GM06990 (cell line): ENCODE results near the gene NUP214.
"Not testable (repeated sequence)": the region's sequence is repeated elsewhere in the genome, so short reads cannot be mapped to it uniquely, and the experiment has no call there.

Source experiments
- DNase-seq: peaks from one replicate; pipeline ENCODE4 v3.0.0-alpha.2; 2011; ENCODE audit not compliant: insufficient read length; ENCODE audit errors: extremely low read depth
- H3K27me3 ChIP-seq: replicated peaks from 2 replicates; pipeline ENCODE4 v1.6.0; 2011; ENCODE audit warnings: low read length; ENCODE audit not compliant: control insufficient read depth, insufficient read depth
- H3K36me3 ChIP-seq: 2 replicates; pipeline ENCODE4 v1.5.1; 2011; ENCODE audit warnings: low read length; ENCODE audit not compliant: control insufficient read depth, insufficient read depth
- H3K4me3 ChIP-seq: replicated peaks from 2 replicates; pipeline ENCODE4 v1.5.1; 2011; ENCODE audit warnings: low read depth, mild to moderate bottlenecking, control low read depth, low read length
- CTCF ChIP-seq: IDR thresholded peaks from 2 replicates; pipeline ENCODE4 v1.5.1; 2011; ENCODE audit warnings: low read length, control low read depth, mild to moderate bottlenecking, inconsistent platforms; ENCODE audit not compliant: insufficient read depth, poor library complexity, severe bottlenecking

The NUP214 gene

GRCh38 chr9:131198041-131198715 is 72.8 kb downstream of the NUP214 start:
- Histone ChIP-seq H3K4me3 (no peak overlapping the region), H3K27me3 (no peaks in the 10 kb centered on the region), H3K36me3 (peaks cover 22% of the 10 kb centered on the region)
- no peak for DNase-seq
- no peak for TF ChIP-seq CTCF

GRCh38 chr9:131201856-131202255 is 76.5 kb downstream of the NUP214 start:
- peaks cover 20% of the 10 kb centered on the region for H3K36me3 ChIP-seq
- DNase-seq, result no peak
- TF ChIP-seq CTCF, result no peak
- H3K4me3 ChIP-seq, result no peak overlapping the region
- no peaks in the 10 kb centered on the region for H3K27me3 ChIP-seq

GRCh38 chr9:131203431-131204218 is 78.2 kb downstream of the NUP214 start:
- no peak for DNase-seq
- TF ChIP-seq CTCF, result peak; percentile 50
- Histone ChIP-seq H3K36me3 (peaks cover 9% of the 10 kb centered on the region), H3K27me3 (no peaks in the 10 kb centered on the region), H3K4me3 (no peak overlapping the region)

GRCh38 chr9:131204285-131204684 is 78.9 kb downstream of the NUP214 start:
- Histone ChIP-seq H3K4me3 (no peak overlapping the region), H3K36me3 (peaks cover 7% of the 10 kb centered on the region), H3K27me3 (no peaks in the 10 kb centered on the region)
- DNase-seq, result no peak
- TF ChIP-seq CTCF, result no peak

- H3K4me3 ChIP-seq, result no peak overlapping the region
- DNase-seq, result no peak
These were observed 81.1 kb downstream of the NUP214 start for GRCh38 chr9:131206495-131206894.

GRCh38 chr9:131211920-131212319 is 86.5 kb downstream of the NUP214 start:
- H3K27me3 ChIP-seq, DNase-seq, H3K36me3 ChIP-seq, H3K4me3 ChIP-seq: not testable (repeated sequence)

More at GRCh38 chr9:131206495-131206894, 81.1 kb downstream of the NUP214 start:
- Histone ChIP-seq H3K27me3 (no peaks in the 10 kb centered on the region), H3K36me3 (peaks cover 6% of the 10 kb centered on the region)
- TF ChIP-seq CTCF, result no peak
